Esophagus squamous epithelium (tissue), 4 donors: ENCODE results near the gene PICK1.

ENCODE experiments used
- POLR2A ChIP-seq, 4 donors: fragments of 450-650 bp; IDR thresholded peaks; one replicate each; pipeline ENCODE4 v1.6.1; 2017; ENCODE audit warnings: antibody characterized with exemption in 4 of 4, mild to moderate bottlenecking in 4 of 4, moderate library complexity in 3 of 4
- TF ChIP-seq, protein P1 (sequence below), 6 experiments: fragments of 450-650 bp in 4 of 6; fragments of 200-600 bp in 2 of 6; sonication (generic) in 2 of 6; IDR thresholded peaks; one replicate each; pipeline ENCODE4 v1.5.1; 2016 to 2019; ENCODE audit warnings: antibody characterized with exemption in 6 of 6, mild to moderate bottlenecking in 4 of 6, moderate library complexity in 4 of 6

DNA sequence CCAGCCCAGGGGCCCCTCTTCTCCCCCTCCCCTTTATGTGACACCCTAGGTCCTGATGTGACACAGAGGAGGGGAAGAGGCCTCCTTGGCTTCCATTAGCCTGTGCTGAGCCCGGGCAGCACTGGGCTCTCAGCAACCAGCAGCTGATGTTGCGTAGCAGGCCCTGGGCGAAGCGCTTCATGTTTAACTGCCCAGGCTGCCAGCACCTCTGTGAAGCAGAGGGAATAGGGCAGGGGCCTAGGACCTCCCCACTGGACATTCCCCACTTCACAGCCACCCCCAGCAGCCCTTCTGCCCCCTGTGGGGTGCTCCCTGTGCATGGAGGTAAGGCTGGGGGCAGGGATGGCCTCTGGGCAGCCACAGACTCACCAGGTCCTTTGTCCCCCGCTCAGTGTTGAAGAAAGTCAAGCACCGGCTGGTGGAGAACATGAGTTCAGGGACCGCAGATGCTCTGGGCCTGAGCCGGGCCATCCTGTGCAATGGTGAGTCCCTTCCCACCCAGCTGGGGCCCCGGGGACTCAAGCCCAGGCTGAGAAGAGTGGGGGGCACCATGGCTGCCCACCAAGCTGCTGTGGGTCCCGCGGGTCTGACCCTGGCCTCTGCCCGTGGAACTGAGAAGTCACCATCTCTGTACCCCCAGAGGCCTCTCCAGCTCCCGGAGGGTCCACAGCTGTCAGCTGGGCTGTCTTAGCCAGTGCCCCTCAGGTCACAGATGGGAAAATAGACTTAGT lies 11.6 kb downstream of the PICK1 start:
- no peak for TF ChIP-seq POLR2A (IDR thresholded peaks at IDR 0.05)
- TF ChIP-seq, protein P1, sequence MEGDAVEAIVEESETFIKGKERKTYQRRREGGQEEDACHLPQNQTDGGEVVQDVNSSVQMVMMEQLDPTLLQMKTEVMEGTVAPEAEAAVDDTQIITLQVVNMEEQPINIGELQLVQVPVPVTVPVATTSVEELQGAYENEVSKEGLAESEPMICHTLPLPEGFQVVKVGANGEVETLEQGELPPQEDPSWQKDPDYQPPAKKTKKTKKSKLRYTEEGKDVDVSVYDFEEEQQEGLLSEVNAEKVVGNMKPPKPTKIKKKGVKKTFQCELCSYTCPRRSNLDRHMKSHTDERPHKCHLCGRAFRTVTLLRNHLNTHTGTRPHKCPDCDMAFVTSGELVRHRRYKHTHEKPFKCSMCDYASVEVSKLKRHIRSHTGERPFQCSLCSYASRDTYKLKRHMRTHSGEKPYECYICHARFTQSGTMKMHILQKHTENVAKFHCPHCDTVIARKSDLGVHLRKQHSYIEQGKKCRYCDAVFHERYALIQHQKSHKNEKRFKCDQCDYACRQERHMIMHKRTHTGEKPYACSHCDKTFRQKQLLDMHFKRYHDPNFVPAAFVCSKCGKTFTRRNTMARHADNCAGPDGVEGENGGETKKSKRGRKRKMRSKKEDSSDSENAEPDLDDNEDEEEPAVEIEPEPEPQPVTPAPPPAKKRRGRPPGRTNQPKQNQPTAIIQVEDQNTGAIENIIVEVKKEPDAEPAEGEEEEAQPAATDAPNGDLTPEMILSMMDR (IDR thresholded peaks at IDR 0.05) = no peak
